Mesodermal cell (in vitro differentiated cells): ENCODE results near the gene MCRS1.

Experiments used
- H3K27ac ChIP-seq: 2 replicates; pipeline ENCODE4 v1.7.0; 2013; ENCODE audit warnings: mild to moderate bottlenecking, low read depth, low read length, moderate library complexity; ENCODE audit not compliant: severe bottlenecking
- H3K36me3 ChIP-seq: 2 replicates; pipeline ENCODE4 v1.7.1; 2013; ENCODE audit warnings: mild to moderate bottlenecking, low read length, moderate library complexity; ENCODE audit not compliant: control insufficient read depth, insufficient read depth
- H3K4me1 ChIP-seq: one replicate; pipeline ENCODE4 v1.7.1; 2013; ENCODE audit warnings: mild to moderate bottlenecking, low read length; ENCODE audit not compliant: insufficient read depth, control insufficient read depth, poor library complexity, severe bottlenecking
- H3K4me3 ChIP-seq: 2 replicates; pipeline ENCODE4 v1.7.0; 2013; ENCODE audit warnings: low read length, control low read depth, mild to moderate bottlenecking; ENCODE audit not compliant: insufficient read depth, poor library complexity, severe bottlenecking; ENCODE audit errors: extremely low read depth
- H3K9me3 ChIP-seq: 2 replicates; pipeline ENCODE4 v1.7.1; 2013; ENCODE audit warnings: mild to moderate bottlenecking, low read length, moderate library complexity; ENCODE audit not compliant: control insufficient read depth
- WGBS, 2 experiments: methylation state at CpG; one replicate each; pipeline ENCODE4 v1.1.5; 2013; ENCODE audit warnings: missing lambda C conversion rate in 2 of 2; ENCODE audit not compliant: insufficient coverage in 2 of 2; 5-methylcytosine and 5-hydroxymethylcytosine counted together

The MCRS1 gene

DNA sequence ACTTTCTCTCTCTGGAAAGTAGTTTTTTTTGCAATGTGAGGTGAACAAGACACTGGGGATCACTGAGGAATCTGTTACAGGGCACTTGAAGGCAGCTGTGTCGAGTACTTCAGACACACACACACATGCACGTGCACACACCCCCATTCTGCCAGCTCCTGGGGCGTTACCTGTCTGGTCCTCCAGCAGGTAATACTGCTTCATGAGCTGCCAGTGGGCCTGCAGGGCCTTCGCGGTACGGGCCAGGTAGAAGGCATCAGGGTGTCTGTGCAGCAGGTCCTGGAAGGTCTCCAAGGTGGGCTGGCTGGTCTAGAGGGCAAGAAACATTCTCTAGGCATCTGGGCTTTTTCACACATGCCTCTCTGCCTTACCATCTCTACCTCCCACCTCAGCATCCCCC lies 5.1 kb downstream of the MCRS1 start:
- no peaks in the 10 kb centered on the region for H3K9me3 ChIP-seq
- H3K27ac ChIP-seq = no peak overlapping the region
- 91 to 97% methylated on average over 4 to 5 of the region's 6 CpGs for WGBS, 2 experiments
- peaks cover 6% of the 10 kb centered on the region for H3K4me1 ChIP-seq
- H3K4me3 ChIP-seq = no peak overlapping the region
- peaks cover 84% of the 10 kb centered on the region for H3K36me3 ChIP-seq

- Histone ChIP-seq H3K27ac (no peak overlapping the region), H3K4me3 (no peak overlapping the region), H3K4me1 (peaks cover 6% of the 10 kb centered on the region), H3K36me3 (peaks cover 90% of the 10 kb centered on the region), H3K9me3 (no peaks in the 10 kb centered on the region)
- WGBS, 2 experiments = 93 to 94% methylated on average over 4 to 5 of the region's 6 CpGs
These were observed 5.7 kb downstream of the MCRS1 start for GRCh38 chr12:49562233-49562632.

DNA sequence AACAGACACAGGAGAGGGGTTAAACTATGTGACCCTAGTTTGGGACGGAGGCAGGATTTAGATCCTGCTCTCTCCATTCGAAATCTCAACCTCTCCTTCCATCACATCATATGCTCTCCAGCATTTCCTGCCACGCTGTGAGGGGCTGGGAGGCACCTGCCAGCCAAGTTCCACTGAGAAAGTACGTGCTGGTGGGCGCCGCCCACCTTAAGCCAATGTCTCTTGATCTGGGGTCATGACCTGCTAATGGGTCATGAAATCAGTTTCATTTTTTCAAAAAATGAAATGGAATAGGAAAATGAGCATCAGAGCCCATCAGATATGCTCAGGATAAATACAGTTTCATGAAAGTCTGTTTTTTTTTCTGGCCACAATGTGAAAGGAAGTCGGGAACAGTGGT lies 7.2 kb downstream of the MCRS1 start:
- H3K27ac ChIP-seq = no peak overlapping the region
- H3K36me3 ChIP-seq = peaks cover 98% of the 10 kb centered on the region
- H3K4me3 ChIP-seq = no peak overlapping the region
- WGBS, 2 experiments = 95 to 96% methylated on average over 7 of the region's 7 CpGs
- no peaks in the 10 kb centered on the region for H3K4me1 ChIP-seq
- H3K9me3 ChIP-seq = no peaks in the 10 kb centered on the region

GRCh38 chr12:49559011-49559675 lies 8.8 kb downstream of the MCRS1 start:
- peaks cover 82% of the 10 kb centered on the region for H3K36me3 ChIP-seq
- WGBS, 2 experiments = 96 to 98% methylated on average over 13 to 16 of the region's 17 CpGs
- H3K27ac ChIP-seq = no peak overlapping the region
- H3K9me3 ChIP-seq = no peaks in the 10 kb centered on the region
- H3K4me3 ChIP-seq = no peak overlapping the region
- peaks cover 4% of the 10 kb centered on the region for H3K4me1 ChIP-seq

- Histone ChIP-seq H3K4me3 (no peak overlapping the region), H3K4me1 (peaks cover 4% of the 10 kb centered on the region), H3K27ac (no peak overlapping the region), H3K9me3 (no peaks in the 10 kb centered on the region), H3K36me3 (peaks cover 76% of the 10 kb centered on the region)
- WGBS, 2 experiments = 94 to 96% methylated on average over 11 to 13 of the region's 13 CpGs
These were observed 9.4 kb downstream of the MCRS1 start for GRCh38 chr12:49558526-49558925.

- no peak overlapping the region for H3K4me3 ChIP-seq
- H3K4me1 ChIP-seq = peaks cover 4% of the 10 kb centered on the region
- peaks cover 70% of the 10 kb centered on the region for H3K36me3 ChIP-seq
- no peak overlapping the region for H3K27ac ChIP-seq
- no peaks in the 10 kb centered on the region for H3K9me3 ChIP-seq
- whole genome bisulfite sequencing, 2 experiments = 91 to 95% methylated on average over 6 to 7 of the region's 7 CpGs
These were observed 10.1 kb downstream of the MCRS1 start for GRCh38 chr12:49557917-49558215.

- H3K4me3 ChIP-seq = no peak overlapping the region
- H3K27ac ChIP-seq = no peak overlapping the region
- 92 to 94% methylated on average over 10 to 12 of the region's 18 CpGs for WGBS, 2 experiments
- H3K9me3 ChIP-seq = no peaks in the 10 kb centered on the region
- peaks cover 64% of the 10 kb centered on the region for H3K36me3 ChIP-seq
- peaks cover 4% of the 10 kb centered on the region for H3K4me1 ChIP-seq
These were observed 10.6 kb downstream of the MCRS1 start for GRCh38 chr12:49557187-49557916.

DNA sequence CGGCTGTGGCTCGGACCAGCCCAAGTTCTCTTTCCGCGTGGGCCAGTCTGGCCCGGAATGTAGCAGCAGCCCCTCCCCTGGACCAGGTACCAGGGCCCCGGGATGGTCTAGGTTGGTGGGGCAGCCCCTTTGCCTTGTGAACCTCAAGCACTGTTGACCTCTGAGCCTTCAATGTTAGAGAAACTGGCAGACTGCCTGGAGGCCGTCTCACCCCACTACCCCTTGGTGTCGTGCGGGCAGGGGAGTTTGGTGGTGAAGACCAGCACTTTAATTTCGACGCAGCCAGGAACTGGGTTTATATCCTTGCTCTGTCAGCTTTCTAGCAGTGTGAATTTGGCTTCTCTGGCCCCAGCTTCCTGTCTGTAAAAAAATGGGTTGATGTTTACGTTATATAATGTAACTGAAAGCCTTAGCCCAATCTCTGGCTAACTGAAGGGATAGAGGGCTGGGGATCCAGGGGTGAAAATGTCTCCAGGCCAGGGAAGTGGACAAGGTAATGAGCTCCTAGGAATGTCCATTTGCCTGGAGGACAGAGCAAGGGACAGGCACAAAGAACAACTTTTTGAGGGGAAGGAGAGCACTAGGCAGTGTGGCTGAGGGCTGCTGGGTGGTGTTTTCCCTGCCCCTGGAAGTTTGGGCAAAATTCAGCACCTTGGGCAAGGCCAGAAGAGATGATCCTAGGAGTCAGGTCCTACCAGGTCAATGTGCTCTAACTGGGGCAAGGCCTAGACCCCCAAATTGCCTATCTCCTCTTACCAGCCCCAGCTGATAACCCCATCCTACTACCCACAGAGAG lies 11.4 kb downstream of the MCRS1 start:
- no peaks in the 10 kb centered on the region for H3K9me3 ChIP-seq
- WGBS, 2 experiments = 97 to 99% methylated on average over 11 to 12 of the region's 12 CpGs
- peaks cover 57% of the 10 kb centered on the region for H3K36me3 ChIP-seq
- no peak overlapping the region for H3K4me3 ChIP-seq
- no peak overlapping the region for H3K27ac ChIP-seq
- H3K4me1 ChIP-seq = peaks cover 4% of the 10 kb centered on the region

- Histone ChIP-seq H3K36me3 (peaks cover 50% of the 10 kb centered on the region), H3K9me3 (no peaks in the 10 kb centered on the region)
- WGBS, 2 experiments = 95 to 97% methylated on average over 12 to 14 of the region's 18 CpGs
These were observed 12.1 kb downstream of the MCRS1 start for GRCh38 chr12:49555631-49556390.

GRCh38 chr12:49554266-49554665 lies 13.7 kb downstream of the MCRS1 start:
- Histone ChIP-seq H3K9me3 (no peaks in the 10 kb centered on the region), H3K4me3 (no peak overlapping the region), H3K4me1 (peaks cover 5% of the 10 kb centered on the region), H3K36me3 (peaks cover 34% of the 10 kb centered on the region), H3K27ac (no peak overlapping the region)
- WGBS, 2 experiments = 84 to 94% methylated on average over 7 to 15 of the region's 15 CpGs

More at GRCh38 chr12:49555631-49556390, 12.1 kb downstream of the MCRS1 start:
- Histone ChIP-seq H3K4me1 (peaks cover 4% of the 10 kb centered on the region), H3K27ac (no peak overlapping the region), H3K4me3 (no peak overlapping the region)
